DND-41 (cell line): Measurements from ENCODE around the gene APOO.

Experiments
- ATAC-seq: fragments of 200-7000 bp; cut with Tn5 transposase; 3 replicates; pipeline ENCODE4 v1.9.1; 2021; ENCODE audit warnings: low read depth; ENCODE audit not compliant: insufficient read depth
- DNase-seq: peaks from one replicate; pipeline ENCODE4 v3.0.0-alpha.2; 2020
- H2AFZ ChIP-seq: 2 replicates; pipeline ENCODE4 v1.6.0; 2012; ENCODE audit warnings: low read depth, low read length
- H3K27ac ChIP-seq: 2 replicates; pipeline ENCODE4 v1.5.1; 2012; ENCODE audit warnings: low read length, inconsistent platforms
- H3K27me3 ChIP-seq: fragments of 200-600 bp; sonication (generic); 2 replicates; pipeline ENCODE4 v1.6.0; 2012; ENCODE audit warnings: low read length, mild to moderate bottlenecking, inconsistent platforms; ENCODE audit not compliant: insufficient read depth, poor library complexity
- H3K36me3 ChIP-seq: 2 replicates; pipeline ENCODE4 v1.5.1; 2012; ENCODE audit warnings: low read length, inconsistent platforms; ENCODE audit not compliant: insufficient read depth
- H3K4me1 ChIP-seq: 2 replicates; pipeline ENCODE4 v1.5.1; 2012; ENCODE audit warnings: mild to moderate bottlenecking, low read length; ENCODE audit not compliant: insufficient read depth
- H3K4me2 ChIP-seq: 2 replicates; pipeline ENCODE4 v1.6.0; 2012; ENCODE audit warnings: mild to moderate bottlenecking, moderate library complexity, low read length, inconsistent platforms; ENCODE audit not compliant: insufficient read depth
- H3K4me3 ChIP-seq, 2 experiments: fragments of 200-600 bp in 1 of 2; shearing (Covaris generic) in 1 of 2; 2 replicates each; pipeline ENCODE4 v1.5.1; 2012 to 2016; ENCODE audit warnings: inconsistent platforms in 2 of 2, low read length in 2 of 2, mild to moderate bottlenecking in 2 of 2, low read depth in 1 of 2, moderate library complexity in 1 of 2
- H3K79me2 ChIP-seq: 2 replicates; pipeline ENCODE4 v1.6.0; 2012; ENCODE audit warnings: low read length, inconsistent platforms; ENCODE audit not compliant: insufficient read depth
- H3K9ac ChIP-seq: 2 replicates; pipeline ENCODE4 v1.6.0; 2012; ENCODE audit warnings: low read depth, mild to moderate bottlenecking, inconsistent platforms, low read length, moderate library complexity
- H3K9me3 ChIP-seq: 2 replicates; pipeline ENCODE4 v1.5.1; 2012; ENCODE audit warnings: low read length, moderate library complexity, mild to moderate bottlenecking, inconsistent platforms; ENCODE audit not compliant: insufficient read depth, severe bottlenecking
- H4K20me1 ChIP-seq: 2 replicates; pipeline ENCODE4 v1.6.0; 2012; ENCODE audit warnings: low read length; ENCODE audit not compliant: insufficient read depth
- CTCF ChIP-seq: IDR thresholded peaks from 2 replicates; pipeline ENCODE4 v1.5.1; 2012; ENCODE audit warnings: borderline replicate concordance, low read length, moderate library complexity, mild to moderate bottlenecking; ENCODE audit not compliant: poor library complexity, severe bottlenecking; ENCODE audit errors: extremely low read depth
- EZH2 ChIP-seq: IDR thresholded peaks from 3 replicates; pipeline ENCODE4 v1.6.1; 2012; ENCODE audit warnings: borderline replicate concordance, low read depth, mild to moderate bottlenecking, moderate library complexity, low read length, inconsistent platforms; ENCODE audit not compliant: severe bottlenecking

The APOO gene

DNA sequence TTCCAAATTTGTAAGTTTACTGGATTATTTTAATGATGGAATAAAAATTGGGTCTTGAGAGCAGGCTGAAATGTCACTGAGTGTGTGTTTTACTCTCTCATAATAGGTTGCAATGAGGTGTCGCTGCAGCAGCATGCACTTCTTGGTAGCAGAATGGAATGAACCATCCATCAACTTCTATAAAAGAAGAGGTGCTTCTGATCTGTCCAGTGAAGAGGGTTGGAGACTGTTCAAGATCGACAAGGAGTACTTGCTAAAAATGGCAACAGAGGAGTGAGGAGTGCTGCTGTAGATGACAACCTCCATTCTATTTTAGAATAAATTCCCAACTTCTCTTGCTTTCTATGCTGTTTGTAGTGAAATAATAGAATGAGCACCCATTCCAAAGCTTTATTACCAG lies 122.2 kb downstream of the APOO start:
- H3K9ac ChIP-seq, result no peak overlapping the region
- H3K4me3 ChIP-seq, result no peak overlapping the region
- peaks cover 30% of the 10 kb centered on the region for H3K4me1 ChIP-seq
- no peak overlapping the region for H2AFZ ChIP-seq
- H3K27ac ChIP-seq, result no peak overlapping the region
- no peak overlapping the region for H3K4me2 ChIP-seq
- H3K27me3 ChIP-seq, result no peaks in the 10 kb centered on the region
- DNase-seq (no peak), ATAC-seq (no peak)
- H3K79me2 ChIP-seq, result peaks cover 10% of the 10 kb centered on the region
- no peaks in the 10 kb centered on the region for H4K20me1 ChIP-seq
- H3K9me3 ChIP-seq, result no peaks in the 10 kb centered on the region
- peaks cover 10% of the 10 kb centered on the region for H3K36me3 ChIP-seq
- TF ChIP-seq EZH2 (no peak), CTCF (no peak)

DNA sequence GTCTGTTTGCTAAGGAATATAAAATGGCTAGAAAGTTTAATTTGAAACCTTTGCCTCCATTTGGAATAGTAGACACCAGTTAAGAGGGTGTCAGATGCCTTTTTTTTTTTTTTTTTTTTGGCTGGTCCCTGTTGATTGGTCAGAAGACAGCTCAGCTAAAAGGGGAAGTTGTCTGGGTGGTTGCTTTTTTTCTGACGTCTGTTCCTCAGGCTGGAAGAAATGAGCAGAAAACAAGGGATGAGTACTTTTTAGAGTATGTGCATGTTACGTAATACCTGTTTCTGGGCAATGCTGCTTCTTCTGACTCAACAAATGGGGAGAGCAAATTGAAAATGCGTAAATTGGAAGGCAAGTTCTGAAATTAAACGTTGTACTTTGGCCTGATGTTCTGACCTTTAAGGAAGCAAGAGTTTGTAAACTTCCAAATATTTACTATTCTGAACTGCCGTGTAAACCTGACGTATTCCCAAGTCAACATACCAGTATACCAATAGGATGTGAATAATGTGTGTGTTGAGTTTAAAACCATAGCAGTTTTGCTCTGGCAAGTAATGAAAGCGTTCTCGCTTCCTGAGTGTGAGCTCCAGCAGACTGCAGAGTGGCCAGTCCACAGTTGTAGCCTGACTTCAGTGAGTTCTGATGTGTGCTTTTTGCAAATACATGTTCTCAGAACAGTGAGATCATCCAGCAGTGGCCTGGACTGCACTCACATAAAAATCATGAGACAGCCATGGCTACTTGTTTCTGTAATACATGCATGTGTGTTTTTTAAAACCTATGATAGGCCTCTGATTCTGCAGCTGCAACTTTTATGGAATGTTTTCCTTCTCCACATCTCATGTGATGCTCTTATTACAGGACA lies 123.0 kb downstream of the APOO start:
- no peak for TF ChIP-seq CTCF
- TF ChIP-seq EZH2, result no peak
- ATAC-seq (no peak), DNase-seq (no peak)
- Histone ChIP-seq H3K27ac (no peak overlapping the region), H3K4me3 (peak overlapping the region; percentile 64 to 94; a peak in 3 of 4 replicates), H3K9me3 (no peaks in the 10 kb centered on the region), H3K9ac (peak overlapping the region; percentile 75; the same call in 1 of the 2 replicates), H3K4me2 (peak overlapping the region; percentile 93), H3K36me3 (peaks cover 10% of the 10 kb centered on the region), H3K79me2 (peaks cover 10% of the 10 kb centered on the region), H2AFZ (no peak overlapping the region), H3K27me3 (no peaks in the 10 kb centered on the region), H4K20me1 (no peaks in the 10 kb centered on the region), H3K4me1 (peaks cover 30% of the 10 kb centered on the region)

DNA sequence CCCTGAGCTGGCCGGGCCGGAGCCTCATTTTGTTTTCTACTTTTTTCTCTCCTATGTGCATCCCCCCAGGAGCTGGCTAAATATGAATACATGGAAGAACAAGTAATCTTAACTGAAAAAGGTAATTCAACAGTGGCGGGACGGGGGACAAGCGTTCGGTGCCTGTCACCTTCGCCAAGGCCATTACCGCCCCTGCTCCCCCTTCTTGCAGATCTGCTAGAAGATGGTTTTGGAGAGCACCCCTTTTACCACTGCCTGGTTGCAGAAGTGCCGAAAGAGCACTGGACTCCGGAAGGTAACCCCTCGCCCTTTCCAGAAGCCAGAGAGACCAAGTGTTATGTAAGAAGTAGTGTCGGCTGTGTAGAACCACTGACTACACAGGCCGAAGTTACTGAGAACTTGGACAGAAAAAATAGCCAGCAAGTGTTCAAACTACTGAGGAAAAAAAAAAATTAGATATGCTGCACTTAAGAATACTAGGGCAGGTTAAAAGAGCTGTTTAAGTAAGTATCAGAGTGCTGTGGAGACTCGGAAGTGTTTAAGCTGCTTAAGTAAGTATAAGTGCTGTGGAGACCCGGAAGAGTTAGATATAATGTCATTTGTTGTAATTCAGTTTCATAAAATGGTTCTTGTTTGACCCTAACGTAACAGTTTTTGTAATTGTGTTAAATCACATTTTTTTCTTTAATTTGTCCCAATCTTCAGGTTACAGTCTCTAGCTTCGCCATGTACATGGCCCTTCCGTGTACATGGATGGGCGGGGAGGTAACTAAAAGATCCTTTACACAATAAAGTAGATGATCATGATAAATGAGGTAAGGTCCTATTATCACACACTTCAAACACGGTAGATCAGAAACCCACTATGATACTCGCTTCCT lies 123.9 kb downstream of the APOO start:
- H4K20me1 ChIP-seq, result no peaks in the 10 kb centered on the region
- H2AFZ ChIP-seq, result peak overlapping the region; percentile 81
- peaks cover 10% of the 10 kb centered on the region for H3K79me2 ChIP-seq
- peak overlapping the region; percentile 75 for H3K9ac ChIP-seq
- H3K4me3 ChIP-seq, result peak overlapping the region; percentile 64 to 94; a peak in 3 of 4 replicates
- H3K27ac ChIP-seq, result peak overlapping the region; percentile 66; the same call in 1 of the 2 replicates
- H3K36me3 ChIP-seq, result peaks cover 10% of the 10 kb centered on the region
- no peak for TF ChIP-seq EZH2
- TF ChIP-seq CTCF, result no peak
- H3K9me3 ChIP-seq, result no peaks in the 10 kb centered on the region
- no peaks in the 10 kb centered on the region for H3K27me3 ChIP-seq
- H3K4me2 ChIP-seq, result peak overlapping the region; percentile 93
- peaks cover 30% of the 10 kb centered on the region for H3K4me1 ChIP-seq
- DNase-seq (peak; percentile 10), ATAC-seq (no peak)
